ES-I3 (cell line): ENCODE measurements around the gene TMEM178A.

Experiments used
- H3K36me3 ChIP-seq: 2 replicates; pipeline ENCODE4 v1.6.1; 2013; ENCODE audit warnings: mild to moderate bottlenecking, low read length, control low read depth, moderate library complexity; ENCODE audit not compliant: insufficient read depth
- H3K4me1 ChIP-seq: 2 replicates; pipeline ENCODE4 v1.6.1; 2013; ENCODE audit warnings: mild to moderate bottlenecking, control low read depth, low read length; ENCODE audit not compliant: insufficient read depth
- H3K9ac ChIP-seq: 2 replicates; pipeline ENCODE4 v1.6.1; 2013; ENCODE audit warnings: low read depth, mild to moderate bottlenecking, low read length, moderate library complexity
- H3K9me3 ChIP-seq: 2 replicates; pipeline ENCODE4 v1.6.1; 2013; ENCODE audit warnings: mild to moderate bottlenecking, low read length, moderate library complexity; ENCODE audit not compliant: control insufficient read depth, insufficient read depth

Gene TMEM178A

DNA sequence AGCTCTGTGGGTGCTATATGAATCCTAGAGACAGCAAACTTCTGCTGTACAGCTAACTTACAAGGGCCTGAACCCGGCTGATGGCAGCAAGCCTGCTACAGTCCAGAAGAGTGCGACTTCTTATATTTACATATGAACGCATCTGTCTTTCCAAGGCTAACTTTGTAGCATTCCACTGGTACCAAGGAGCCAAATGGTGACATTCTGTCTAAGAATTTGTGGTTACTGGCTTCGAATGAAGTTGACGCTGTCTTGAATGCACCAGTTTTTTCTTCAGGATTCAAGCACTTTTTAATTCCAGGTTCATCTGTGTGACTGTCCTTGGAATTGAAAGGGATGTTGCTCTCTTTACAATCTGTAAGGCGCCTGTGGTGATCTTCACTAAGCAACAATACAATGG lies 70.9 kb downstream of the TMEM178A start:
- Histone ChIP-seq H3K36me3 (peaks cover 8% of the 10 kb centered on the region; the same call in 1 of the 2 replicates), H3K9ac (no peak overlapping the region), H3K4me1 (peaks cover 6% of the 10 kb centered on the region; the same call in 1 of the 2 replicates), H3K9me3 (no peaks in the 10 kb centered on the region)

DNA sequence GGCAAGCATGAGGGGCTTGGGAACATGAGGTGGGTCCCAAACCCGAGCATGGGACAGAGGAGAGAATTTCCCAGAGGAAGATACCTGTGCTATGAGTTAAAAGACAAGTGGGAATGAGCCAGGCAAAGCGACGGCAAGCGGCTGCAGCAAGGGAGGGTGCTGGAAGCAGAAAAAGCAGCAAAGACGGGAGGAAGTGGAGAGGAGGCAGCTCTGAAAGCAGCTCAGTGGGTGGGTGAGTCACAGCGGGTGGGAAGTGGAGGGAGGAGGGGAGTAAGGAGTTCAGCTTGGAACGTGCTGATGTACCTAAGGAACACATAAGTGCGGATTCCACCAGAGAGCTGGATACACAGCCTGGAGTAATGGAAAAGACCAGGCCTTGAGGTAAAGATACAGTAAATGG lies 71.9 kb downstream of the TMEM178A start:
- Histone ChIP-seq H3K9ac (no peak overlapping the region), H3K36me3 (peaks cover 8% of the 10 kb centered on the region; the same call in 1 of the 2 replicates), H3K4me1 (peaks cover 6% of the 10 kb centered on the region; the same call in 1 of the 2 replicates), H3K9me3 (no peaks in the 10 kb centered on the region)

DNA sequence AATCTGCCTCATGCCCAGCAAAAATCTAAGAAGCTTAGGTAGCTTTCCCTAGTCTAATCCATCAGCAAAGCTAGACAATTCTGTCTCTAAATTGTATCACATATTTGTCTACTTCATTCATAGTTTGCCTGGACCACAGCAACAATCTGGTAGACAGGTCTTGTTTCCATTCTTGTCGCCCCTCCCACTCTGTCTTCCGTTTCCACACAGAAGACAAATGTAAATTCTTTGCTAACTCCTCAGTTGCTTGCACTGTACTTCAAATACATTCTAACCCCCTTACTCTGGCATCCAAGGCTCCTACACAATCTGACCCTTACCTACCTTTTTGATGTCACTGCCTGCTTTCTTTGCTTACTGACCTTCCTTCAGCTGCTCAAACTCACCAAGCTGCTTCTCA lies 73.2 kb downstream of the TMEM178A start:
- H3K4me1 ChIP-seq: peaks cover 11% of the 10 kb centered on the region; the same call in 1 of the 2 replicates
- H3K9me3 ChIP-seq: no peaks in the 10 kb centered on the region
- peaks cover 8% of the 10 kb centered on the region; the same call in 1 of the 2 replicates for H3K36me3 ChIP-seq
- no peak overlapping the region for H3K9ac ChIP-seq

DNA sequence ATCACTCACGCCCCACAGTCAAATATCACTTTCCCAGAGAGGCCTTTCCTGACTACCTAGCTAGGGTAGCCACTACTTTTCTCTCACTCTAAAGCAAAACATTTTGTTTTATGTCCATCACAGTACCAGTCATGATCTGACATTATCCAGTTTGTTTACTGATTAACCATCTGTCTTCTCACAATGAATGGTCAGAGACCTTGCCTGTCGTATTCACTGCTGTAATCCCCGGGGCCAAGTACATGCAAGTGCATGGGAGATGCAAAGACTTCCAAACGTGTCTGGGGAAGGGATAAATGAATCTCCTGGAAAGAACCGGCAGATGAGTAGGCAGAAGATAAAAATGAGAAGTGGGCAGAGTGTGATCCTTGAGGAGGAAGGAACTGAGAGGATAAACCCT lies 73.7 kb downstream of the TMEM178A start:
- peaks cover 11% of the 10 kb centered on the region; the same call in 1 of the 2 replicates for H3K4me1 ChIP-seq
- no peaks in the 10 kb centered on the region for H3K9me3 ChIP-seq
- H3K36me3 ChIP-seq: peaks cover 8% of the 10 kb centered on the region; the same call in 1 of the 2 replicates
- H3K9ac ChIP-seq: no peak overlapping the region

DNA sequence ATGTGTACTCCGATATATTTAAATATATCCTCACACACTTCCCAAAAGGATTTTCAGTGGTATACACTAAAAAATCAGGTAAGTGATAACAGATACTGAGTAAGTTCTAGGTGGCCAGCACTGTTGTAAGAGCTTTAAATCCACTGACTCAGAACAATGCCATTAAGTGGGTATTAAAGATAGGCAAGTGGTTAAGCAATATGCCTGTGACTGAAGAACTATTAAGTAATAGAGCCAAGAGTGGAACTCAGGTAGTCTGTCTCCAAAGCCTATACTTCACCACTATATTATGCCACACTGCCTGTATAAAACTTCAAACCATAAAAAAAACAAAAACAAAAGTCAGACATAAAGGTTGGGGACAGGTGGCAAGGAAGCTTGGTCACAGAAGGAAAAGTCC lies 76.2 kb downstream of the TMEM178A start:
- H3K4me1 ChIP-seq: peaks cover 8% of the 10 kb centered on the region; the same call in 1 of the 2 replicates
- no peak overlapping the region for H3K9ac ChIP-seq
- peaks cover 9% of the 10 kb centered on the region for H3K36me3 ChIP-seq
- no peaks in the 10 kb centered on the region for H3K9me3 ChIP-seq

DNA sequence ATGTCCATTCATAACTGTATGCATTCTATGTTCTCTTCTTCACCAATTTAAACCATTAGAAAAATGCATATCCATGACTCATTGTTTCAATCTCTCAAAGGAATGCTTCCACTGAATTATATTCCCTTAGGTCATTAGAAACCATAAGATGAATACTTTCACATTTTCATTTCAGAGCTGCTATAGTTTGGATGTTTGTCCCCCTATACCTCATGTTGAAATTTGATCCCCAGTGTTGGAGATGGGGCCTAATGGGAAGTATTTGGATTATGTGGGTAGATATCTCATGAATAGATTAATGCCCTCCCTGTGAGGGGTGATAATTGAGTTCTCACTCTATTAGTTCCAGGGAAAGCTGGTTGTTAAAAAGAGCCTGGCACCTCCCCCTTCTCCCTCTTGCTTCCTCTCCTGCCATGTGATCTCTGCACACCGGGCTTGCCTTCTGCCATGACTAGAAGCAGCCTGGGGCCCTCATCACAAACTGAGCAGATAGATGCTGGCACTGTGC lies 77.6 kb downstream of the TMEM178A start:
- Histone ChIP-seq H3K4me1 (peaks cover 5% of the 10 kb centered on the region; the same call in 1 of the 2 replicates), H3K9me3 (no peaks in the 10 kb centered on the region), H3K36me3 (peaks cover 9% of the 10 kb centered on the region), H3K9ac (no peak overlapping the region)

DNA sequence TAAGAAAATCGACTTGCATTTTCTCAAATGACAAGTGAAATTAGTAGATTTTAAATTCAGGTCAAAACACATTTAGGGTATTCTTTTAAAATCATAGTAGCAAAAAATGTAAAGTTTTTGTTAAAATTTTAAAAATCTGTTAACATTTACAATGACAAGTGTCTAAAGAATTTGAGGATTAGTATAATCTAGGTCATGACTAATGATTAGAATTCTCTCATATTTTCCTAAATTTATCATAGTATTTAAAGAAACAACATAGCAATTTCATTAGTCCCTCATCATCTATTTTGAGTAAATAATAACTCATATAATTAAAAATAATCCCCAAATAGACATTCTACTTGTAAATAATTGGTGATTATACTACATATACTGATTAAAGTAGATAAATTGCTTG lies 89.7 kb downstream of the TMEM178A start:
- Histone ChIP-seq H3K36me3 (peaks cover 14% of the 10 kb centered on the region), H3K9me3 (no peaks in the 10 kb centered on the region; the same call in 1 of the 2 replicates), H3K4me1 (no peaks in the 10 kb centered on the region), H3K9ac (no peak overlapping the region)

DNA sequence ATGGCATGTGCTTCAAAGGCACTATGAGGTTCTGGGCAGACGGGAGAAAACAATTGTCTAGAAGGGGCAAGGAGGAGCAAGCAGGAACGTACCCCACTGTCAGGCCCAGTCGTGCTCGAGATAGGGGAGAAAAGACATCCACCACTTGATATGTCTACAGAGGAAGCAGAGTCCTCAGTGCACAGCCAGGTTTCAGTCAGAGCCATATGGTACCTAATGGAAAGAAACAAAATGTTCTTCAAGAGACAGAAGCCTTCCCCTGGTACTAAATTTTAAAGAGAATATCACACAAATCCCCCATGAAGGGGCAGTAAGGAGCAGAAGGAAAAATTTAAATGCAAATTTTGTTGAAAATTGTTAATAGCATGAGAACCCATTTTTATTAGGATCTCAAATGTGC lies 91.4 kb downstream of the TMEM178A start:
- Histone ChIP-seq H3K36me3 (peaks cover 10% of the 10 kb centered on the region), H3K9ac (no peak overlapping the region), H3K9me3 (no peaks in the 10 kb centered on the region; the same call in 1 of the 2 replicates), H3K4me1 (no peaks in the 10 kb centered on the region)

DNA sequence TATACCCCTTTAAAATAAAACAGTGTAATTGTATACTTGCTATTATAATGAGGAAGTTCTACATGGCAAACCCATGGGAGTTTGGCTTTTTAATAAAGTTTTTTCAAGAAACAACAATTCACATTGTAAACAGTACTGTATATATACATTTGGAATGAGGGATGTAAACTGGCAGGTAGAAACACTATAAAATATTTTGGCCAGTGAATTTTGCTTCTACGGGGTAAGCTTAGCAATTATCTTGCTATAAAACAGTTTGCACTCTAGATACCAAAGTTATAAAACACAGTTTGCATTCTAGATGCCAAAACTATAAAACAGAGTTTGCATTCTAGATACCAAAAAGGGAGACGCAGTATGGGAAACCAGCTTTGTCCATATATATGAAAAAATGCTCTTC lies 96.7 kb downstream of the TMEM178A start:
- Histone ChIP-seq H3K9me3 (no peaks in the 10 kb centered on the region; the same call in 1 of the 2 replicates), H3K36me3 (peaks cover 7% of the 10 kb centered on the region), H3K9ac (no peak overlapping the region), H3K4me1 (no peaks in the 10 kb centered on the region)
